Lower leg skin (tissue), 4 donors: Measurements from ENCODE around the gene ADISSP. TPM values are rescaled to one million over a fixed set of nuclear protein-coding genes. Genes with fewer than 3 reads are reported as not detected.

Source experiments
- DNase-seq, 2 donors: peaks; one replicate each; pipeline ENCODE4 v3.0.0-alpha.2; 2019; ENCODE audit warnings: low spot score in 2 of 2
- H3K4me3 ChIP-seq: fragments of 200-600 bp; sonication (generic); 2 replicates; pipeline ENCODE4 v1.5.1; 2017; ENCODE audit warnings: mild to moderate bottlenecking, low read depth; ENCODE audit not compliant: poor library complexity, severe bottlenecking
- POLR2A ChIP-seq, 2 donors: fragments of 450-650 bp; IDR thresholded peaks; one replicate each; pipeline ENCODE4 v1.6.1; 2016 to 2017; ENCODE audit warnings: antibody characterized with exemption in 2 of 2, mild to moderate bottlenecking in 1 of 2, moderate library complexity in 1 of 2
- WGBS, 2 donors: methylation state at CpG; one replicate each; pipeline ENCODE4 v1.1.5; 2018; 5-methylcytosine and 5-hydroxymethylcytosine counted together
- intact Hi-C: fragments of 100-400 bp; cut with DNase I; formaldehyde crosslinking; loops from one replicate; pipeline ENCODE4 v1.15.0; 2023; ENCODE audit warnings: low total_unique reads
- total RNA-seq, 4 donors: library from RNA; depleted of rRNA; stranded (reverse); fragments of >200 nt; gene quantifications; one replicate each; pipeline ENCODE4 v1.1.0, GENCODE V29; 2016
- TF ChIP-seq, protein P1 (sequence below), 3 donors: fragments of 450-650 bp; IDR thresholded peaks; one replicate each; pipeline ENCODE4 v1.5.1; 2016; ENCODE audit warnings: antibody characterized with exemption in 3 of 3, mild to moderate bottlenecking in 3 of 3, moderate library complexity in 2 of 3

The ADISSP gene
- total RNA-seq, 4 donors from 2014 or later: 9.7 to 21.8 (median 15.5) TPM

DNA sequence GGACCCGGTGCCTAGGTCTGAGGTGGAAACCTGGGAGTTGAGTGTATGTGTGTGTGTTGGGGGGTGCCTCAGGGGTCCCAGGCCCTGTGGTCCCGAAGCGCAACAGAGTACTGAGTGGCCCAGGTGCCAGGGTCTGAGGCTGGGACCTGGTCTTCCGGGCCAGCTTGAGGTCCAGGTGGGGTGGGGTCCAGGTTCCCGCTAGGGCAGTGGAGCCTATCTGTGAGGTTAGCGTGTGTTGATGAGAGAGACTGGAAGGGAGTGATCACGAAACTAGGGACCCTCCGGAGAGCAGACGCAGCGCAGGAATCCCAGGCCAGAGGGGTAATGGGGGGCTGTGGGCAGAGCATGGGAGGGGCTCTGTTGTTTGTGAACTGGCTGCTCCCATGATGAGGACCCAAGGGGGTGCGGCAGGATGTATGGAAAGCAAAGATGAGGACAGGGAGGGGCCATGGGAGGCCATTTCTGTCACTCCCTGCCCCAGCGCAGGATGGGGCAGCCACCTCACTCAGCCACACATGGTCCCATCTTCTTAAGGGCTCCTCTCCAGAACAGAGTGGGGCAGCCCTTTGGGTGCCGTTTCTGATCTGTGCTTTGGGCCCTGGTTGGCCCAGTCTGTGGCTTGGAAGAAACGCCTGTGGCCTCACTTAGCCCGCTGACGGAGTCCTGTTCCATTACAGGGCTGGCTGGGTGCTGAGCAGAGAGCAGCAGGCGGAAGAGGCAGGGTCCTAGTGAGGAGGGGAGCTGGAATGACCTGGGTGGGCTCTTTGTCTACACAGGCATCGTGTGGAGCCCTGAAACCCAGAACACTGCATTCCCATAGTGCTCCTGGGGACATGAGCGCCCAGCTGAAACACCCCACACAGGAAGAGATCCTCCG, 34.2 kb downstream of the ADISSP start:
- WGBS, 2 donors: 64 to 67% methylated on average over 19 to 20 of the region's 20 CpGs
- peak overlapping the region; percentile 8 for H3K4me3 ChIP-seq
- DNase-seq: no peak
- intact Hi-C loops: no loop called here
- TF ChIP-seq POLR2A (IDR thresholded peaks at IDR 0.05): no peak

DNA sequence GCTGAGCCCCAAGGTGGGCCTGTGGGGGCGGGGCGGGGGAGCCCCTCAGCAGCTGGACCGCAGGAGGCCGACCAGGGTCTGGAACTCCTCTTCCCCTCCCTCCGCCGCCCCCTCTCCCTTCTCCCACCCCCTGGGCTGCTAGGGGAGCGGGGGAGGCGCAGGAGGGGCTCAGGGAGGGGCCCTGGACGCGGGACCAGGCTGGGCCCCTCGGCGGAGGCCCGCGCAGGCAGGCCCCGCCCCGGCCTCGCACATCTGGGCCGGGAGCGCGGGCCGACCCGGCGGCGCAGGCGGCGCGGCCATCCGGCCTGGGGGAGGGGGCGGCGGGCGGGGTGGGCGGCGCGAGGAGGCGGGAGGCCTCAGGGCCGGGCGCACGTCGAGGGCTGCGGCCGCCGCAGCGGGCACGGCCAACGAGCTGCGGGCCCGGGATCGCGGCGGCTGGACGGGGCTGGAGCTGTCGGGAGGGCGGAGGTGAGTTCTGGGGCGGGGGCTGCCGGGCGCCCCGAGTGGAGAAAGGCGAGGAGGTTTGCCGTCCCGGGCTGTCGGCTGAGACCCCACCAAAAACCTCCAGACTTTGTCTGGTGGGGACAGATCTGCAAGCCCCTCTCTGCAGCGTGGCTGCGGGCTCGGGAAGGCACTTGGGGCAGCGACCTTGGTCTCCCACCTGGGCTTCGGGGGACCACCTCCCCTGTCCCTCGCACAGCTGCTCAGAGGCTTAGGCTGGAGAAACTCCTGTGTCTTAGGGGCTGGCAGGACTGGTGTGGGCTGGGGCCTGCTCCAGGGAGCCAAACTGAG, 35.0 kb downstream of the ADISSP start, which contains the start of gene HSPA12B:
Gene HSPA12B, plus strand, starts transcription at position 359 of the 792 bp plus-strand sequence. CDS start 5,990 bp downstream, outside the sequence.
- TF ChIP-seq POLR2A (IDR thresholded peaks at IDR 0.05): no peak
- intact Hi-C loops: no loop called here
- no peak for DNase-seq
- peak within 1 kb of the TSS; percentile 8 for H3K4me3 ChIP-seq
- WGBS, 2 donors: 7 to 21% methylated on average over 28 to 32 of the region's 67 CpGs

DNA sequence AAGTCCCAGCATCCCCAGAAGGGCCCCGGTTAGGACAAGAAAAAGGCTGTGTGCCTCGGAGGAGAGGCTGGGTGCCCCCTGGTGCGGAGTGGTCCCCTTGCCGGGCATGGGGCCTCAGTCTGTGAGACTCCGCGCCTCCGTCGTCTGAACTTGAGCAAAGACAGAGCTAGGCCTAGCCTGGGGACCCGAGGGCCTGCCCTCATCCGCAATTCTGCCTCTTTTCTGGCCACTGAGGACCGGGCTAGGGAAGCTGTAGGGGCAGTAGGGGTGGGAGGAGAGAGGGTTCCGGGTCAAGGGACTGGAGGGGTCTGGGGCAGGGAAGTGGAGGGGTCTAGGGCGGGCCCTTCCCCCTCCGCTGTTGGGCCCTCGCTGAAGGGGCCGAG, 35.6 kb downstream of the ADISSP start:
- TF ChIP-seq, protein P1, sequence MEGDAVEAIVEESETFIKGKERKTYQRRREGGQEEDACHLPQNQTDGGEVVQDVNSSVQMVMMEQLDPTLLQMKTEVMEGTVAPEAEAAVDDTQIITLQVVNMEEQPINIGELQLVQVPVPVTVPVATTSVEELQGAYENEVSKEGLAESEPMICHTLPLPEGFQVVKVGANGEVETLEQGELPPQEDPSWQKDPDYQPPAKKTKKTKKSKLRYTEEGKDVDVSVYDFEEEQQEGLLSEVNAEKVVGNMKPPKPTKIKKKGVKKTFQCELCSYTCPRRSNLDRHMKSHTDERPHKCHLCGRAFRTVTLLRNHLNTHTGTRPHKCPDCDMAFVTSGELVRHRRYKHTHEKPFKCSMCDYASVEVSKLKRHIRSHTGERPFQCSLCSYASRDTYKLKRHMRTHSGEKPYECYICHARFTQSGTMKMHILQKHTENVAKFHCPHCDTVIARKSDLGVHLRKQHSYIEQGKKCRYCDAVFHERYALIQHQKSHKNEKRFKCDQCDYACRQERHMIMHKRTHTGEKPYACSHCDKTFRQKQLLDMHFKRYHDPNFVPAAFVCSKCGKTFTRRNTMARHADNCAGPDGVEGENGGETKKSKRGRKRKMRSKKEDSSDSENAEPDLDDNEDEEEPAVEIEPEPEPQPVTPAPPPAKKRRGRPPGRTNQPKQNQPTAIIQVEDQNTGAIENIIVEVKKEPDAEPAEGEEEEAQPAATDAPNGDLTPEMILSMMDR (IDR thresholded peaks at IDR 0.05): no peak
- no peak for TF ChIP-seq POLR2A (IDR thresholded peaks at IDR 0.05)
- DNase-seq: no peak
- H3K4me3 ChIP-seq: no peak overlapping the region
- intact Hi-C loops: no loop called here
- 77 to 87% methylated on average over 16 of the region's 16 CpGs for WGBS, 2 donors

DNA sequence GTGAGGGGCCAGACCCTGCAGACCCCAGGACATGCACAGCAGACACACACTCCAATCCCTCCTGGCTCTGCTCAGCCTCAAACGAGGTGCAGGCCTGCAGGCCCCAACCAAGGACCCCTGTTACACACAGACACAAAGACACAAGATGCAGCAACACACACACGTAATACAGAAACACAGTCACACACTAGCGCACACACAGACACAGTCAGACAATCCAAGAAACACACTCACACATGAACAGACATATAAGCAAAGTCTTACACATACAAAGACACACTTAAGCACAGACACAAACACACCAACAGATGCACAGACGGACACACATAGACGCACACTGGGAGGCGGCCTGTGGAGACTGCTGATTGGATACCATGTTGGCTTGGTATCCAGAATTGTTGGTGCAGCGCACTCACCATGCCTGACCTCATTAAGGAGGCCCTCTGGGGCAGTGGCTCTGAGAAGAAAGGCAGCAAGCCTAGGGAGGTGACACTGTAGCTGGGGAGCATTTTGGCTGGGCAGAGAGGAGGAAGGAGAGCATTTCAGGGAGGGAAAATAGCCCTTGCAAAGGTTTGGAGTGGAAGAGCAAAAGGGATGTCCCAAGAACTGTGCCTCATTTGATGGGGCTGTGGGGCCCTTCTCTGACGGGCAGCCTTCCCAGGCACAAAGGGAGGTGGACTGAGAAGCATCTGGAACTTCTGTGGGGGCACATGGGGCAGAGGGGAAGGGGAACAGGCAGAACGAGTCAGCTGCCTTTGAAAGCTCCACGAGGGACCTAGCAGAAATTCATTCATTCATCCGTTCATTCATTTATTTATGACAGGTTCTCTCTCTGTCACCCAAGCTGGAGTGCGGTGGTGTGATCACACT, 36.5 kb downstream of the ADISSP start:
- TF ChIP-seq POLR2A (IDR thresholded peaks at IDR 0.05): no peak
- TF ChIP-seq, protein P1 (IDR thresholded peaks at IDR 0.05): no peak
- 83 to 84% methylated on average over 12 of the region's 12 CpGs for WGBS, 2 donors
- DNase-seq: no peak
- intact Hi-C loops: no loop called here
- H3K4me3 ChIP-seq: no peak overlapping the region

DNA sequence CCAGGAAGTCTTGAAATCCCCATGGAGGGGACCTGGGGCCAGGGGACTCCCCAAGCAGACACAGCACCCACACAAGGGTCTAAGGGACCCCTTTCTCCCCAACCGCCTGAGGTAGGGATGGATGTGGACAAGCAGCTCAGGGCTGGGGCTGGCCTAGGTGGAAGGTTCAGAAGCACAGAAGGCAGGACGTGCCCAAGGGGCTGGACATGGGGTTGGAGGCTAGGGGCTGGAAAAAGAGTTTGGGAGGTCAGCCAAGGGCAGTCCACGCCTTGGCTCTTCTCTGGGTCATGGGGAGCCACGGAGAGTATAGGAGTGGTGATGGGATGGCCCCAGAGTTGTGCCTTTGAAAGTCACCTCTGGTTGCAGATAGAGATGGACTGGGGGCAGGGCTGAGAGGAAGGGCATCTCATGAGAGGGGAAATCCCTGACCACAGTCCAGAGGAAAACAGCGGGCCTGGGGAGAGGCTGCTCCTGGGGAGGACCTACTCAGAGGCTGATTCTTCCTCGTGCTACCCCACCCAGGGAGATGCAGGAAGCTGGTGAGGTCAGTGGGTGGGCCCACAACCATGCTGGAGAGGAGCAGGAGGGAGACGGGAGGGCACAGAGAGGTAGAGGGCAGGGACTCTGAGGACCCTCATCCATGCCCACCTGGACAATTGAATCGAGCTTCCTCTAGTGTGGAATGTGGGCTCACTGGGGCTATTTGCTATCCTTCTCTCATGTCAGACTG, 37.6 kb downstream of the ADISSP start:
- intact Hi-C loops: no loop called here
- H3K4me3 ChIP-seq: no peak overlapping the region
- 63 to 67% methylated on average over 7 to 8 of the region's 8 CpGs for WGBS, 2 donors
- no peak for DNase-seq
- TF ChIP-seq POLR2A (IDR thresholded peaks at IDR 0.05): no peak
- TF ChIP-seq, protein P1 (IDR thresholded peaks at IDR 0.05): no peak

DNA sequence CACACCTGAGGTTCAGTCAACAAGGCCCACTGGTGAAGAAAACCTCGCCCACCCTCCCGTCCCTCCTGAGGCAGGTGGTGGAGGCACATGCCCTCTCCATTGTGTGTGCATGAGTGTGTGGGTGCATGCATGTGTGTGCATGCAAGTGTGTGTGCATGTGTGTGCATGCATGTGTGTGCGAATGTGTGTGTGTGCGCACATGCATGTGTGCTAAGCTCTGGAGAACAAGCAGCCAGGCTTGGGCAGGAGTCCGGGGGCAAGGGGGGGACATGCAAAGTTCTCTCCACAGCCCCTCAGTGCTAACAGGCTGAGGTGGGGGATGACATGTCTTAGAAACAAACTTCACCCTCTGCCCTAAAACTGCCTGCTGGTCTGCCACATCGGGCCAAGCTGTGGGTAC, 38.2 kb downstream of the ADISSP start:
- no peak overlapping the region for H3K4me3 ChIP-seq
- 83 to 91% methylated on average over 4 to 6 of the region's 6 CpGs for WGBS, 2 donors
- no peak for DNase-seq
- TF ChIP-seq POLR2A (IDR thresholded peaks at IDR 0.05): no peak
- TF ChIP-seq, protein P1 (IDR thresholded peaks at IDR 0.05): no peak
- intact Hi-C loops: no loop called here
